ENCODE results near the gene CCDC188.

- TF ChIP-seq CEBPB (IDR thresholded peaks at IDR 0.05; ENCODE audit: low read depth, low read length) (no peak), CTCF (conservative IDR thresholded peaks at IDR 0.05; ENCODE audit: low read depth, low read length) (no peak), POLR2A (IDR thresholded peaks at IDR 0.05; ENCODE audit: low read depth, low read length) (no peak)
These were observed 18.1 kb downstream of the CCDC188 start for GRCh38 chr22:20132686-20133246.
